ENCODE data around the gene OFD1. TPM values are rescaled to one million over a fixed set of nuclear protein-coding genes. Genes with fewer than 3 reads are reported as not detected.

The OFD1 gene
- total and polyA plus RNA-seq, 2 of the 8 experiments (the other 6 are each of a cell fraction or from before 2014, with no cell fraction given), result 8.0 to 23.4 TPM

GRCh38 chrX:13760426-13760825 is 25.9 kb downstream of the OFD1 start (continued):
- TF ChIP-seq CHD7 (IDR thresholded peaks at IDR 0.05; ENCODE audit: insufficient replicate concordance, low read length) (no peak), CBX8 (IDR thresholded peaks at IDR 0.05; ENCODE audit: borderline replicate concordance, low read depth, low read length) (no peak), SRF (IDR thresholded peaks at IDR 0.05; ENCODE audit: low read depth, low read length) (no peak), EP300 (IDR thresholded peaks at IDR 0.05; ENCODE audit: borderline replicate concordance in 1 of 2, low read depth in 2 of 2, low read length in 2 of 2) (no peak), SP1 (IDR thresholded peaks at IDR 0.05; ENCODE audit: low read depth, low read length) (no peak), E2F6 (IDR thresholded peaks at IDR 0.05) (no peak), GTF2F1 (IDR thresholded peaks at IDR 0.05; ENCODE audit: borderline replicate concordance, low read depth, low read length) (no peak), BCL11A (IDR thresholded peaks at IDR 0.05; ENCODE audit: low read depth in 2 of 2, low read length in 2 of 2) (no peak), EZH2 (IDR thresholded peaks at IDR 0.05; ENCODE audit: low read depth, low read length, severe bottlenecking) (no peak)

Measured in H1 (cell line).